ENCODE measurements around the gene ITIH3.
"Not testable (repeated sequence)": the region's sequence is repeated elsewhere in the genome, so short reads cannot be mapped to it uniquely, and the experiment has no call there.

Gene ITIH3

DNA sequence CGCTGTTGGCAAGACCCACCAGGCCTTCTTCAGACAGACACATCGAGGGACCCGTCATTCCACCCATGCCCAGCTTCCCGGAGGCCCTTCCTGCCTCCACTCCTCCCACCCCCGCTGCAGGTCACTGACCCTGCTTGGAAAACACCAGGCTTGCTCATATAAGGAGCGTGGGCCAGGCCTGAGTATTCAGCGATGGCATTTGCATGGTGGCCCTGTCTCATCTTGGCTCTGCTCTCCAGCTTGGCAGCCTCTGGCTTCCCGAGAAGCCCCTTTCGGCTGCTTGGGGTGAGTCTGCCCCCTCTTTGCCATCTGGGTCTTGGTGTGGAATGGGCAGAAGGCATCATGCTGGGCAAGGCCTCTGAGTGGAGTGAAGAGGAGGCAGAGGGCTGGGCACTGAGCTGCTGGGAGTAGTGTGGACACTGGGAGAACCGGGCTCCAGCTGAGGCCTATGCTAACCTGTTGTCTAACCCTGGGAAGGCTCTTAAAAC, at the start of gene ITIH3:
TSS of gene ITIH3 (plus strand) at position 185 of the 488 bp plus-strand sequence. CDS start at position 193, 8 bp downstream.
- DNase-seq (ENCODE audit: low read depth) = no peak

DNA sequence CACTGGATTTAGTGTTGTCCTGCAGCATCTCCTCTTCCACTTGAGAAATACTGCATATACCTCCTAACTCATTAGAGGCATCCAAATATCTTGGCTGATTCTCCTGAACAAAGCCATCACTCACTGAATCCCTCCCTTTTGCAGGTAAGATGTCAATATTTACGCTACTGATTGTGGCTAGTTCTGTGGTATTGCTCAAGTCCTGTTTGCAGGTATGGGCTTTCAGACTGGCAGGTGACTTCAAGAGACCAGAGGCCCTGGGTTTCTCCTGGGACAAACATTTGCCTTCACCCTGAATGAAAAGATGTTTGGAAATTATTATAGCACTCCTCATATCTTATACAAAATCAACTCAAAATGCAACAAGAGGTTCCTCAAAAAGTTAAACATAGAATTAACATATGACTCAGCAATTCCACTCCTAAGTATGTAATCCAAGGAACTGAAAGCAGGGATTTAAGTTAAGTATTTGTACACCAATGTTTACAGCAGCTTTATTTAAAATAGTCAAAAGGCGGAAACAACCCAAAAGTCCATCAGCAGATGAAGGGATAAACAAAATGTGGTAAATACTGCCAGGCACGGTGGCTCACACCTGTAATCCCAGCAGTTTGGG, 42.4 kb upstream of the ITIH3 start:
- DNase-seq (ENCODE audit: low read depth) = peak; percentile 58

DNA sequence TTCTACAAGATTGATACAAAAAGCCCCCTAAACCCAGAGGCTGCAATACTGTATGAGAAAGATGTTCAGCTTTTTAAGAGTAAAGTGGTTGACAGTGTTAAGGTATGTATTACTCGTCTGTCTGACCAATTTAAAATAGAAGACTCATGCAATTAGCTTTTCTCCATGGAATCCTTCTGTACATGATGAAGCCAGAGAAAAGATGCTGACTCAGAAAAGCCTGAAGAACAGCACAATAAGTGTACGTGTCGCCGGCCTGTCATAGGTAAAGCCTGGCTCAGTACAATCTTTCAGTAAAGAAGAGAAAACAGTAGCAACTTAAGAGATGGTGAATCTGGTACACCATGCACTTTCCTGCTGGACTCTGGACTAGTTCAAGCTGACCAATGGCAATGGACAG, 40.2 kb upstream of the ITIH3 start:
- no peak for DNase-seq (ENCODE audit: low read depth)

- no peak for DNase-seq (ENCODE audit: low read depth)
Measured at GRCh38 chr3:52756141-52756540, 38.5 kb upstream of the ITIH3 start.

- peak; percentile 45 for DNase-seq (ENCODE audit: low read depth)
Measured at GRCh38 chr3:52763466-52763865, 31.1 kb upstream of the ITIH3 start.

DNA sequence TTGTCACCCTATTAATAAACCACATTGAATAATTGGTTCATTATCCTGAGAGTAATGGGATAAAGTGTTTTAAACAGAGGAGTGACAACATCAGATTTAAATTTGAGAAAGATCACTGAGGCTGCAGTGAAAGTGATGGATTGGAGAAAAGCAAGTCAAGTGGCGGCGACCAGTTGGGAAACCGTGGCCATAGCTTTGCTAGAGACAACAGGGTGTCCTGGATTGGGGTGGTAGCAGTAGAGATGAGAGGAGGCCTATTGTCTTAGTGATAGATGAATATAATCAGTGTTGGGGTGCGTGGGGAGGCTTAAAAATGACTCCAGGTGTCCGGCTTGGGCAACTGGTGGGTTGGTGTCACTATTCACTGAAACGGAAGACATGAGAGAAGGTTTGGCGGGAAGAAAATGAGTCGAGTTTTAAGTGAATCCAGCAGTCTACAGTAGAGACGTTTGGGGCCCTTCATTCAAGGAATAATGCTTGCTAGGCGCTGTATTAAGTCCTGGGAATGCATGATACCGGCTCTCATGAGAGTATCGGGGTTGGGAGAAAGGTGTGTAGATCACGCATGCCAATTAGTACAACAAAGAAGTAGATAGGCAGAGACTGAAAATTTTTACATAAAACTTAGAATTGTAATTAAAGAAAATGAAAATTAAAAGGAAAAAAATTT, 24.7 kb upstream of the ITIH3 start:
- peak; percentile 16 for DNase-seq (ENCODE audit: low read depth)

DNA sequence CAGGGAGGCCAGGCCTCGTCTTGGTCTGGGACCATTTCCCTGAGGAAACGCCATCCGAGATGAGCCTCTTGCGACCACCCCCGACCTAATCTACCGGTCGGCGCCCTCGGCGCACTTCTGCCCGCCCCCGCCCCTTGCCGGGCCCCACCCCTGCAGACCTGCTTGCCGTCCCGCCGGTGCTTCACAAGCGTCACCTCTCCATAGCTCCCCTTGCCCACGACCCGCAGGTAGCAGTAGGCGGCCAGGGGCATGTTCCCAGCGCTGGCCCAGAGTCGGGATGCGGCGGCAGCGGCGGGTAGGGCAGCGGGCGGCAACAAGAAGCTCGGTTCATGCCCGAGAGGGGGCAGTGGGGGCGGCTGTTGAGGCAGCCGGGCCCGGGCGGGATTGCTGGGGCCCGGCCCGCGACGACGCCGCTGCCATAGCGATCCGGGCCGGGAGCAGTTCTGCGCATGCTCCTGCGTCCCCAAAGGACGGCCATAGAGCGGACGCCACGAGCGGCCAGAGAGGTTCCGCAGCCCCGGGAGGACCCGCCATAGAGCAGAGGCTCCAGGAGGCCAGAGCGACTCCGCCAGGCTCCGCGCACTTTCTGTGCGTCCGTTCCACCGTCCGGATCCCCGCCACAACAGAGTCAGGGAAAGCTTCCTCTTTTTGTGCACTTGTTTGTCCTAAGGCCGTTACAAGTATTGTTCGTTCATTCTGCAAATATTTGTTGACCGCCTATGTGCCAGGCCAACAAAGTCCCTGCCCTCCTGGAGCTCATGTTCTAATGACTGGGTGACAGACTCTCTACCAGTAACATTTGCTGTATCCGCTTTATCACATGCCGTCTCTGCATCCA, 23.9 kb upstream of the ITIH3 start, which contains the start of gene NEK4:
TSS of gene NEK4 (minus strand) at position 445 of the 838 bp plus-strand sequence. CDS start at position 251, 194 bp downstream.
- peak; percentile 81 for DNase-seq (ENCODE audit: low read depth)

- DNase-seq (ENCODE audit: low read depth) = no peak
Measured at GRCh38 chr3:52771334-52771681, 23.3 kb upstream of the ITIH3 start.

DNA sequence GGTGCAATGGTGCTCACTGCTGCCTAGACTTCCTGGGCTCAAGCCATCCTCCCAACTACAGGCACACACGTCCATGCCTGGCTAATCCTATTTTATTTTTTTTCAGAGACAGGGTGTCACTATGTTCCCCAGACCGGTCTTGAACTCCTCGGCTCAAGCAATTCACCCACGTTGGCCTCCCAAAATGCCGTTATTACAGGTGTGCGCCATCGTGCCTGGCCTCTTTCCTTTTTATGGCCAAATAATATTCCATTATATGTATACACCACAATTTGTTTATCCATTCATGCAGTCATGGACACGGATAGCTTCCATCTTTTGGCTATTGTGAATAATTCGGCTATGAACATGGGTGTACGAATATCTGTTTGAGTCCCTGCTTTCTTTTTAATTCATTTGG, 22.9 kb upstream of the ITIH3 start:
- no peak for DNase-seq (ENCODE audit: low read depth)

- DNase-seq (ENCODE audit: low read depth) = no peak
Measured at GRCh38 chr3:52773361-52774065, 21.1 kb upstream of the ITIH3 start.

DNA sequence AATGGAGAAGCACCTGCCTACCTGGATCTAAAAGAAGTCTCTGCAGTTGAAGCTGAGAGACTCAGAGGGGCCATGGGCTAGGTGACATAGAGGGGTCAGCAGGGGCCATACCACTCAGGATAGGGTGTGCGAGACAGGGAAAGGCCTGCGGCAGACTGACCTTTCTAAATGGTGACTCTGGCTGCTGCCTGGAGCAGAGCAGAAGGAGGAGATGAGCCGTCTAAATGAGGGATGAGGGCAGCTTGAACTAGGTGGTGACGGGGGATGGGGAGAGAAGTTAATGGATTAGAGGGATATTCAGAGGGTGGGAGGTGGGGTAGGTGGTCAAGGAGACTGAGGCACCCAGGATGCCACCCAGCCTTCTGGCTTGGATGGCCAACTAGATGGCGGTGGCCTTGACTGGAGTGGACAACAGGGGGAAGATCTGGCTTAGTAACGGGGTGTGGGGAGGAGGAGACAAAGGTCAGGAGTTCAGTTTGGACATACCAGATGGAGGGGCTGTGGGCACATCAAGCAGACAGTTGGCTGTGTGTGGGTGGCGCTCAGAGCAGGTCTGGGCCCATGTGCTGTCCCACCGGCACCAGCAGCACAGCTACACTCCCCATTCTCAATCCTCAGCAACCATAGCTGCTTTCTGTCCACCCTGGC, 20.4 kb upstream of the ITIH3 start:
- no peak for DNase-seq (ENCODE audit: low read depth)

DNA sequence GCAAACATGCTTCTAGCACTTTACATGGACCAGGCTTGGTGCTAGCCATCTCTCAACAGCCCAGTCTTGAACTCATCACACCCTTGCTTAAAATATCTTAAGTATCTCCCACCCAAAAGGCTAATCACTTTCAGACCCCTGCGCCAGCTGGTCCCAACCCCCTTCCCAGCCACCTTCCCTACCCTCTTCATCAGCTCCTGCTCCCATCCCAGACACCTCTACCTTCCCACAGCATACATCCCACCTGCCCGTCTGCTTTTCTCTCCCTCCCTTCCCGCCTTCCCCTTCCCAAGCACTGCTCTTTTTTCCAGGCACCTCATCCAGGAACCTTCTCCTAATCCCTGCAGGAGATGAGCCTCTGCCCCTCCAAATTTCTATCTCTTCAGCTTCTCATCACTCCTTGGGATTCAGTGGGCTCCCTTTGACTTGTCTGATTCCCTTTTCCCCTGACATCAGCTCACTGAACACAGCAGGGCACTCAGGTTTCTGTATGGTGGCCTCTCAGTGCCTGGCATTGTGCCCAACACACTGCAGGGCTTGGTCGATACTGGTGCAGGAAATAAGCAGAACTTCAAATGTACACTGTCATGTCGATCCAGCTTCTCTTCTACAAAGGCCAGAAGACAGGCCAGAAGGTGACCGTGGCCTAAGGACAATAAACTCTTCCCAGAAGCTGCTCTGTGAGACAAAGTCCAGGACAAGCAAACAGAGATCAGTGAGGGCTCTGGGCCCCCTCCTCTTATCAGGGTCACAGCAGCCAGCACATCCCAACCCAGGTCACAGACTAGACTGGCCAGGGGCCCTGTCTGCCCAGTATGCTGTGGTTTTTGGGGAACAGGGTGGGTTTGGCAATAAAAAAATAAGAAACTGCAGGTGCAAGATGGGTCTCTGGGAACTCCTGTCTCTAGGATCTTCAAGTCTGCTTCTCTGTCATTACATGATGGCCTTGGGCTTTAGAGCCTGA, 19.4 kb upstream of the ITIH3 start:
- DNase-seq (ENCODE audit: low read depth) = no peak

DNA sequence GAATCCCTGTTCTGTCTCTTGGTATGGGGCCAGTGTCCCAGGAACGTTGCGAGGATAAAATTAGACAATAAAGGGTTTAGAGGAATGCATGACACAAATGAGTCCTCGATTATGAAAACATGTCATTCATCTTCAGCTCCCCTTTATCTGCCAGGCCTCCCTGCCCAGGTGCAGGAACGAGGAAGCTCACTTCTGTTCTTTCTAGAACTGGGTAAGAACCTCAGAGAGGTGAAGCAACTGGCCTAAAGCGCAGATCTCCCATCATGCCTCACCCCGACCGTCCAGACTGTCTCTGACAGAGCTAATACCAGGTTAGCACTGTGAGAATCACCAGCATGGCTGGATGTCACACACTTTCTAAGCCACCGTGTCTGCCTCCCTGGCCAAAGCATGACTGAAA, 18.7 kb upstream of the ITIH3 start:
- no peak for DNase-seq (ENCODE audit: low read depth)

GRCh38 chr3:52776486-52776885, 18.1 kb upstream of the ITIH3 start:
- DNase-seq (ENCODE audit: low read depth) = not testable (repeated sequence)

DNA sequence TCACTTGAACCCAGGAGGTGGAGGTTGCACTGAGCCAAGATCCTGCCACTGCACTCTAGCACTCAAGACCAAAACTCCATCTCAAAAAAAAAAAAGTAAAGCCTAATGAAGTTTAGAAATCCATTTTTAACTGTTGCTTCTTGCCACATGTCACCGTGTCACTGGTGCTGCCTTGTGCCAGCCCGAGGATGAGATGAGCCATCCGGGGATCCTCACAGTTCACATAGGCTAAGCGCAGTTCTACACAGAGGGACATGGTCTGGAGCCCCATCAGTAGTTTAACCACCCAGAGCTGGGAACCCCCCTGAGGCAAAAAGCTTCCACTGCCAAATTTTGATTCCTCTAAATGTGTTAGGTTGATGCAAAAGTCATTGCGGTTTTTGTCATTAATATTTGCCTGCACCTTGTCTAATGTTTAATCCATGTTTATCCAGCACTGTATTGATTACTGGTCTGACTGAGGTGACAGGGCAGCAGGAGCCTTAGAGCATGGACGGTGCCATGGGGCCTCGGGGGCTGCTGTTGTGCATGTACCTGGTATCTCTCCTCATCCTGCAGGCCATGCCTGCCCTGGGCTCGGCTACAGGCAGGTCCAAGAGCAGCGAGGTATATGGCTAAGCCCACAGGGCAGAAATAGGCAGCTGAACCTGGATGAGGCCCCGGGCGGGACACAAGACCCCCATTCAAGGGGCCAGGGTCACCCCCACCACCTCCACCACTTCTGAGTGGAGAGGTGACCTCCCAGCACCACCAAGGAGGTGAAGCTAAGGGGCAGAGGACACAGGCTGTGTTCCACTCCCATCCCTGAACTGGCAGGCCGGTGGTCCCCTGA, 17.3 kb upstream of the ITIH3 start, which contains the start of gene ITIH1:
TSS of gene ITIH1 (plus strand) at position 473 of the 832 bp plus-strand sequence. CDS start at position 490, 17 bp downstream.
- no peak for DNase-seq (ENCODE audit: low read depth)

DNA sequence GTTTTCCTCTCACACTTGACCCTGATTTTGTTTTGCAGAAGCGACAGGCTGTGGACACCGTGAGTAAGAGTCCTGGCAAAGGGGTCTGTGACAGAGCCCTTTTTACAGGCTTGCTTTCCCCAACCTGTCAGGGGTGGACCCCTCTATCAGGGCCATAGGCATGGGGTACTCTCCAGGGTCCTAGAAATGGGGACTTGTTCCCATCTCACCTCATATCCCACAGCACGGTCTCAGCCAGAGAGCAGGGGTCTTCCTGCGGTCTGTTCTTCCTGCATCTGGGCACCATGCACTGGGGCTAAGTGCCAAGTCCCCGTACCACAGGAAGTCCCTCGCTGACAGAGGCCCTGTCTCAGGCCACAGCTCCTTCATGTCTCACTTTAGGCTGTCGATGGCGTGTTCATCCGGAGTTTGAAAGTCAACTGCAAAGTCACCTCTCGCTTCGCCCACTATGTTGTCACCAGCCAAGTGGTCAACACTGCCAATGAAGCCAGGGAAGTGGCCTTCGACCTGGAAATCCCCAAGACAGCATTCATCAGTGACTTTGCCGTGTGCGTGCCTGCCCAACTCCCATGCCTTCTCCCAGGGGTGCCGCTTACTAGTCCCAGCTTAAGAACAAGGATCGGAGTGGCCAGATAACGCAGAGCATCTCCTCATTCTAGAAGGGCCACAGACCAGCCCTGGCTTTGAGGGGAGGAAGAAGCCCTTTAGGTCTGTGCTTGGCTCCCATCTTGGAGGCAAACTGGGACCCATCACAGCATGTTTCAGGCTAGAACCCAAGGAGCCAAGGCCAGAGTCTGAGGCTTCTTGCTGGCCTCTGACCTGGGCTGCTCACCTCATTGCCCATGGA, 16.4 kb upstream of the ITIH3 start:
- DNase-seq (ENCODE audit: low read depth) = no peak

GRCh38 chr3:52779011-52779836, 15.4 kb upstream of the ITIH3 start:
- no peak for DNase-seq (ENCODE audit: low read depth)

Measured in iris pigment epithelial cell (primary cell).